Upper lobe of left lung (tissue), 6 donors: Measurements from ENCODE around the gene MLPH. TPM values are rescaled to one million over a fixed set of nuclear protein-coding genes. Genes with fewer than 3 reads are reported as not detected.

Experiments
- ATAC-seq, 2 donors: fragments of 200-7000 bp; cut with Tn5 transposase; one replicate each; pipeline ENCODE4 v1.9.1; 2022; ENCODE audit warnings: mild to moderate bottlenecking in 2 of 2, moderate library complexity in 2 of 2; ENCODE audit not compliant: low FRiP score in 2 of 2
- DNase-seq, 2 donors: peaks; one replicate each; pipeline ENCODE4 v3.0.0-alpha.2; 2019 to 2020
- H3K27ac ChIP-seq, 4 donors: fragments of 200-600 bp; sonication (generic); one replicate each; pipeline ENCODE4 v1.5.1; 2016 to 2019
- H3K27me3 ChIP-seq, 4 donors: fragments of 200-600 bp; sonication (generic); one replicate each; pipeline ENCODE4 v1.5.1; 2017 to 2019
- H3K36me3 ChIP-seq, 4 donors: fragments of 200-600 bp; sonication (generic); one replicate each; pipeline ENCODE4 v1.5.1; 2016 to 2019
- H3K4me1 ChIP-seq, 4 donors: fragments of 200-600 bp; sonication (generic); one replicate each; pipeline ENCODE4 v1.5.1; 2018 to 2019
- H3K4me3 ChIP-seq, 4 donors: fragments of 200-600 bp; sonication (generic); one replicate each; pipeline ENCODE4 v1.5.1; 2017 to 2019; ENCODE audit warnings: mild to moderate bottlenecking in 2 of 4, moderate library complexity in 1 of 4
- H3K9me3 ChIP-seq, 4 donors: fragments of 200-600 bp; sonication (generic); one replicate each; pipeline ENCODE4 v1.5.1; 2018 to 2019
- EP300 ChIP-seq, 4 donors: sonication (generic); formaldehyde crosslinking; IDR thresholded peaks; one replicate each; pipeline ENCODE4 v1.5.1; 2017; ENCODE audit warnings: antibody characterized with exemption in 4 of 4, control low read depth in 2 of 4
- POLR2A ChIP-seq, 4 donors: fragments of 450-650 bp; IDR thresholded peaks; one replicate each; pipeline ENCODE4 v1.5.1; 2016 to 2017; ENCODE audit warnings: antibody characterized with exemption in 4 of 4, mild to moderate bottlenecking in 2 of 4
- POLR2AphosphoS5 ChIP-seq, 2 donors: sonication (generic); formaldehyde crosslinking; IDR thresholded peaks; one replicate each; pipeline ENCODE4 v1.5.1; 2017; ENCODE audit warnings: antibody characterized with exemption in 2 of 2
- WGBS, 2 donors: methylation state at CpG; one replicate each; pipeline ENCODE4 v1.1.5; 2017 to 2018; 5-methylcytosine and 5-hydroxymethylcytosine counted together
- total RNA-seq, 6 donors: library from RNA; depleted of rRNA in 4 of 6; stranded (reverse); fragments of >200 nt in 4 of 6; gene quantifications; one replicate each; pipeline versions ENCODE4 v1.1.0 to v1.2.1, GENCODE V29; 2016 to 2021
- TF ChIP-seq, protein P1 (sequence below), 6 experiments: fragments of 450-650 bp in 4 of 6; fragments of 200-600 bp in 2 of 6; sonication (generic) in 2 of 6; IDR thresholded peaks; one replicate each; pipeline ENCODE4 v1.5.1; 2016 to 2019; ENCODE audit warnings: antibody characterized with exemption in 6 of 6
- donor health status: DM: no; HTN: no; CAD: no; lungs with moderate emphysema.
- donor health status: DM: no; HTN: yes; CAD: no; lungs with severe emphysema.

Gene MLPH
- total RNA-seq, 6 donors from 2014 or later: 289 to 1,452 (median 502) TPM

DNA sequence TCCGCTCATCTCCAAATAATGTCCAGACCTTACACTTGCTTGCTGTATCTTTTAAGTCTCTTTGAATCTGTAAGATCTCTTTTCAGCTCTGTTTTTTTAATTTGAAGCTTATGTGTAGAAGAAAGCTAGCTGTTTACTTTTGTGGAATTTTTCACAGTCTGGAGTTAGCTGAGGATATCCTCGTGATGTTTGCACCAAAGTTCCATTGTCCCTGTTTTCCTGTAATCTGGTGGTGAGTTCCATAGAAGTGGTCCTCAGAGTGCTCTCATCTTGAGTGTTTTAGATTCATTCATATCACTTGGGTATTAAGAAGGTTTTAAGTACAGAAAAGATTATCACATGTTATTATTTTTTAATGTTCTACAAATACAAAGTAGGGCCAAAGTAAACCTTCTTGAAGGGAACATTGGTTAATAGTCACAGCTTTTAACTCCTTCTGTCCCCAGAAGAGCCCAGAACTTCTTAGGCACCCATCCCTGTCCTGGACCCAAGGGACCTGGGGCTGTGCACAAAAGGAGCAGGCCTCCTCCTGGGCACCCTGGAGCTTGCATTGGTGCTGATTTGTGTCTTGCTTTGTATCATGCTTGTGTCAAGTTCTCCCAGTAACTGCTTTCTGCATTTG lies 15.0 kb downstream of the MLPH start:
- 54 to 57% methylated on average over 2 of the region's 2 CpGs for WGBS, 2 donors
- Histone ChIP-seq H3K4me1 (peaks cover 0 to 58% (median 30%) of the 10 kb centered on the region in 4 donors), H3K4me3 (no peak overlapping the region), H3K9me3 (no peaks in the 10 kb centered on the region), H3K36me3 (peaks cover 0 to 3% (median 0%) of the 10 kb centered on the region in 4 donors), H3K27me3 (no peaks in the 10 kb centered on the region), H3K27ac (peak overlapping the region; percentile 19 to 80 (median 68))
- DNase-seq (no peak), ATAC-seq (peak; percentile 14 to 77)
- TF ChIP-seq EP300 (IDR thresholded peaks at IDR 0.05) (peak in 3 of 4 donors; percentile 58 to 97 (median 76)), POLR2AphosphoS5 (IDR thresholded peaks at IDR 0.05) (no peak), POLR2A (IDR thresholded peaks at IDR 0.05) (peak in 1 of 4 donors; percentile 31)
- TF ChIP-seq, protein P1, sequence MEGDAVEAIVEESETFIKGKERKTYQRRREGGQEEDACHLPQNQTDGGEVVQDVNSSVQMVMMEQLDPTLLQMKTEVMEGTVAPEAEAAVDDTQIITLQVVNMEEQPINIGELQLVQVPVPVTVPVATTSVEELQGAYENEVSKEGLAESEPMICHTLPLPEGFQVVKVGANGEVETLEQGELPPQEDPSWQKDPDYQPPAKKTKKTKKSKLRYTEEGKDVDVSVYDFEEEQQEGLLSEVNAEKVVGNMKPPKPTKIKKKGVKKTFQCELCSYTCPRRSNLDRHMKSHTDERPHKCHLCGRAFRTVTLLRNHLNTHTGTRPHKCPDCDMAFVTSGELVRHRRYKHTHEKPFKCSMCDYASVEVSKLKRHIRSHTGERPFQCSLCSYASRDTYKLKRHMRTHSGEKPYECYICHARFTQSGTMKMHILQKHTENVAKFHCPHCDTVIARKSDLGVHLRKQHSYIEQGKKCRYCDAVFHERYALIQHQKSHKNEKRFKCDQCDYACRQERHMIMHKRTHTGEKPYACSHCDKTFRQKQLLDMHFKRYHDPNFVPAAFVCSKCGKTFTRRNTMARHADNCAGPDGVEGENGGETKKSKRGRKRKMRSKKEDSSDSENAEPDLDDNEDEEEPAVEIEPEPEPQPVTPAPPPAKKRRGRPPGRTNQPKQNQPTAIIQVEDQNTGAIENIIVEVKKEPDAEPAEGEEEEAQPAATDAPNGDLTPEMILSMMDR (IDR thresholded peaks at IDR 0.05): no peak

GRCh38 chr2:237503201-237503600 lies 16.1 kb downstream of the MLPH start:
- DNase-seq: no peak
- WGBS, 2 donors: 89 to 90% methylated on average over 16 of the region's 16 CpGs
- H3K36me3 ChIP-seq: peaks cover 0 to 3% (median 0%) of the 10 kb centered on the region in 4 donors
- H3K27me3 ChIP-seq: no peaks in the 10 kb centered on the region
- TF ChIP-seq POLR2AphosphoS5 (IDR thresholded peaks at IDR 0.05) (no peak), POLR2A (IDR thresholded peaks at IDR 0.05) (no peak), EP300 (IDR thresholded peaks at IDR 0.05) (no peak)
- TF ChIP-seq, protein P1 (IDR thresholded peaks at IDR 0.05): no peak
- ATAC-seq: no peak
- peak overlapping the region in 2 of 4 donors; percentile 75 to 80 for H3K27ac ChIP-seq
- no peaks in the 10 kb centered on the region for H3K9me3 ChIP-seq
- H3K4me1 ChIP-seq: peaks cover 2 to 55% (median 32%) of the 10 kb centered on the region in 4 donors
- no peak overlapping the region for H3K4me3 ChIP-seq

- Histone ChIP-seq H3K4me1 (peaks cover 18 to 67% (median 45%) of the 10 kb centered on the region in 4 donors), H3K27ac (peak overlapping the region in 2 of 4 donors; percentile 75 to 80)
These were observed 18.3 kb downstream of the MLPH start for GRCh38 chr2:237505188-237505939.

DNA sequence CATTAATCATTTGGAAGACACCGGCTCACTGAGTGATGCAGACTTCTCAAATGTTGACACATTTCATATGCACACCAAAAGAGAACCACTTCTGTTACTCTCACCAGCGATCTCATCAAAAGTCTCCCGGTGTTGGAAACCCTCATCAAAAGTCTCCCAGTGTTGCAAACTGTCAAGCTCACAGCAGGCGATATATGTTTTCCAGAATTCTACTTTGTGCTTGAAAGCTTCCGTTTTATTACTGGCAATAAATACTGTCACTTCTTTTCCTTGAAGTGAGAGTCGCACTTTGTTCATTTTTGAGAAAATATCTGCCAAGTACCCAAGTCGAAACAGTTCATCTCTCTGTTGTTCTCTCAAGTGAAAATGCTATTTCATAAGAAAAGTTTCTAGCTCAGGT lies 20.5 kb downstream of the MLPH start:
- WGBS, 2 donors: 59 to 61% methylated on average over 7 of the region's 7 CpGs
- peak overlapping the region in 2 of 4 donors; percentile 60 to 68 for H3K27ac ChIP-seq

More at GRCh38 chr2:237505188-237505939, 18.3 kb downstream of the MLPH start:
- H3K9me3 ChIP-seq: no peaks in the 10 kb centered on the region
- 81 to 84% methylated on average over 8 to 15 of the region's 15 CpGs for WGBS, 2 donors
- no peak overlapping the region for H3K4me3 ChIP-seq
- peaks cover 0 to 3% (median 0%) of the 10 kb centered on the region in 4 donors for H3K36me3 ChIP-seq
- ATAC-seq (no peak), DNase-seq (peak in 1 of 2 donors; percentile 48)
- no peaks in the 10 kb centered on the region for H3K27me3 ChIP-seq
- TF ChIP-seq POLR2AphosphoS5 (IDR thresholded peaks at IDR 0.05) (no peak), EP300 (IDR thresholded peaks at IDR 0.05) (no peak), POLR2A (IDR thresholded peaks at IDR 0.05) (no peak)
- TF ChIP-seq, protein P1 (IDR thresholded peaks at IDR 0.05): no peak

More for the DNA sequence above, 20.5 kb downstream of the MLPH start:
- peaks cover 0 to 6% (median 3%) of the 10 kb centered on the region in 4 donors for H3K36me3 ChIP-seq
- TF ChIP-seq POLR2AphosphoS5 (IDR thresholded peaks at IDR 0.05): no peak
- TF ChIP-seq POLR2A (IDR thresholded peaks at IDR 0.05): no peak
- TF ChIP-seq EP300 (IDR thresholded peaks at IDR 0.05): no peak
- TF ChIP-seq, protein P1 (IDR thresholded peaks at IDR 0.05): no peak
- H3K9me3 ChIP-seq: no peaks in the 10 kb centered on the region
- no peak overlapping the region for H3K4me3 ChIP-seq
- ATAC-seq: no peak
- H3K27me3 ChIP-seq: no peaks in the 10 kb centered on the region
- H3K4me1 ChIP-seq: peaks cover 12 to 65% (median 47%) of the 10 kb centered on the region in 4 donors
- DNase-seq: no peak
